Ammon's horn (tissue), 1 donor: Measurements from ENCODE around the gene MLXIP.
A peak's percentile ranks its signal among the peaks of the same experiment; 100 is the strongest.
"Not testable (repeated sequence)": the region's sequence is repeated elsewhere in the genome, so short reads cannot be mapped to it uniquely, and the experiment has no call there.

Experiments used
- DNase-seq: peaks from one replicate; pipeline ENCODE4 v3.0.0-alpha.2; 2016; ENCODE audit warnings: low spot score

The MLXIP gene

GRCh38 chr12:122078141-122079032, at the start of gene MLXIP:
Gene MLXIP (plus strand): TSS chr12:122078756. CDS start chr12:122078854, 98 bp downstream.
- peak; percentile 94 for DNase-seq

DNA sequence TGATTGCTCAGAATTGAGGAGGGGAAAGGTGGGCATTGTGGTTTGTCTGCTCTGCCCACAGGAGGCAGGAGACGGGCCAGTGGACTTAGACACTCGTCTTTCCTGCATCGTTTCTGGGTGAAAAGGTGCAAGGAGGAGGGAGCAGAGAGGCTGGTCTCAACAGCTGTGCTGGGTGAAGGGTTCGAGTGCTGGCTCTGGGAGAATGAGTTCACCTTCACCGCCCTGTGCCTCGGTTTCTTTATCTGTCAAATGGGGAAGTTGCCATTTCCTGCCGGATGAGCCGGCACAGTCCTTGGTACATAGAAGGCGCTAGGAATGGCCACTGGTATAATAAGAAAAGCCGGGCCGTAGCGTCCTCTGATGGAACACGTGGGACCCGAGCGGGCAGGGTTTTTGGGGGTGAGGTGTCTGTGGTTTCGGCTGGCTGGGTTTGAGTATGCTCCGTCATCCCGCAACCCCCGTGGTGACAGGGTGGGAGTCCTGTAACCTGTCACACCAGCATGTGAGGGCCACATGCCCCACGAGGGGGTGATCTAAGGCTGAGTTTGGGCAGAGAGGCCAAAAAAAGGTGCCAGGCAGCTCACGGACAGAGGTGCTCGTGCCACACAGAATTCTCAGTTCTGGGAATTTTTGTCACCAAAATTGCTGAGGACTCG, 49.5 kb upstream of the MLXIP start:
- no peak for DNase-seq

DNA sequence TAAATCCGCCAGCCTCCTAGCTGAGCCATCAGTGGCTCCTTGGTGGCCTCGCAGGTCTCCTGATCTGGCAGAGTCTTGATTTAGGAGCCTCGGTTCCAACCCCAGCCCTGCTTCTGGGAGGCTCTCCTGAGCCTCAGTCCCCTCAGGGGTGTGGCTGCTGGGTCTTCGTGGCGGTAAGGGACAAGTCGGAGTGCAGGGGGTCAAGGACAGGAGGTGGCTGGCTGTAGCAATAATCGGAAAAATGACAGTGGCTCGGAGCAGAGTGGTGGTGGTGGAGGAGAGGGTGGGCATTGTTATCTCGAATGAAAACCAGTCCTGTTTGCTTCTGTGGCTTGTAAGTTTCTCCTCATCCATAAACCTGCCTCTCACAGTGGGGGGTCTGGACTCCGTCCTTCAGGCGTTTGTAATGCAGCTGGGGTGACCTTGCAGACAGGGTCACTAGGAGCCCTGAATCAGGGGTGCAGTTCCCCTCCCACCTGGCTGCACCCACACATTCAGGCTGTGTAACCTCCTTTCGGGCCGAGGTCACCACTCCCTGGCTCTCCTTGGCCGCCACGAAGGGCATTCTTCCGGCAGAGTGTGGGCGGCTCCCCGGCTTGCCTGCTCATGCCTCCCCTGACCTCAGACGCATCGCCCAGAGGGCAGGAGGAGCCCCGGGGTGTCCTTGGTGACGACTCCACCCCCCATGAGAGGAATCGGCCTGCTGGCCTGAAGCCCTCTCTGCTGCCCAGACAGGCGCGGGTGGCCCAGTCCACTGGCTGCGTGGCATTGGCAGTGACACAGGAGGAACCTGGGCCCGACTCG, 48.7 kb upstream of the MLXIP start:
- DNase-seq = no peak

- DNase-seq = no peak
Observed at GRCh38 chr12:122030424-122031035, 48.0 kb upstream of the MLXIP start.

DNA sequence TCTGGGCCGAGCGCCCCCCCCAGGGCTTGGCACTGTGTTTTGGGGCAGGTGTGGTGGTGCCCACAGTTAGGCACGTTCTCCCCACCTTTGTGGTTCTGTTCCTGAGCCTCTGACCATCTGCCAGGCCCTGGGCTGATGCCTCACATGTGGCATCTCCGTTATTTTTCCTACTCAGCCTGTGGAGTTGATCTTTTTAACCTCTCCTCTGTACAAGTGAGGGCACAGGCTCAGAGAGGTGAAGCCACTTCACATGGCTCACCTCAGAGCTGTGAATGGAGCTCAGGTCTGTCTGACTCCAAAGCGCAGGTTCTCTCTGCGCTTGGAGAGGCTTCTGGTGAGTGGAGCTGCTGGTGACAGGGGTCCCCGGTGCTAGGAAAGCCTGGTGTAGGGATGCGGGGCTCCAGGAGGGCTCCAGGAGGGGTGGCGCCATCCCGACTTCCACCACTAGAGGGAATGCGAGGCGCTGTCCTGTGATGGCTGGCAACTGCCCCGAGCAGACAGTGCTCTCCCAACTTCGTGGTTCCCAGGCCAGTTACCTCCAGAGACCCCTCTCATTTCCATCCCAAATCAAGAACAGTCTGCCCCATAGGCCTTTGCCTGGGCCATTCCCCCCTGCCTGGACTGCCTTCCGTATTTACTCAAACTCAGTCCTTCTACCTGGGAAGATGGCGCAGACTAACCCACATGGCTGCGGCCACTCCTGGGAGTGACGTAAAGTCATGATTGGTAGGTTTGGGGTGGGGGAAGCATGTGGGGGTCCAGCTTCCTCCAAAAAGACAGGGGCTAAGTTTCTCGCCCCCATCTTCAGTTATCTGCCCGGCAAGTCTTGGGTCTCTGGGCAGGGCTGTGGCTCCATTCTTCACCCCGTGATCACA, 47.0 kb upstream of the MLXIP start:
- no peak for DNase-seq

GRCh38 chr12:122032580-122032979, 46.0 kb upstream of the MLXIP start:
- no peak for DNase-seq

DNA sequence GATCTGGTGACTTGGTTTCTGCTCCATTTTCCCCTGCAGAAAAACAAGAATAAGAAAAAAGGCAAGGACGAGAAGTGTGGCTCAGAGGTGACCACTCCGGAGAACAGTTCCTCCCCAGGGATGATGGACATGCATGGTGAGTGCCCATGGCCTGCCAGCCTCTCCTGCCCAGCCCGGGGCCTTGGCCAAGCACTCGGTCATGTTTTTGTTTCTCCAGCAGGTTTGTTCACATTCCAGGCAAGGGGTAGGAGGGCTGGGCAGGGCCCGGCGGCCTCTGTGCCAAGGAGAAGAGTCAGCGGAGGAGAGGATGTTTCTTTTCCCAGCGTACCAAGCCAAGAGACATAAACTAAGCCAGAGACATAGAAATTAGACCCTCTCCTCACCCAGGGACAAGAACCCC, 43.3 kb upstream of the MLXIP start:
- no peak for DNase-seq

DNA sequence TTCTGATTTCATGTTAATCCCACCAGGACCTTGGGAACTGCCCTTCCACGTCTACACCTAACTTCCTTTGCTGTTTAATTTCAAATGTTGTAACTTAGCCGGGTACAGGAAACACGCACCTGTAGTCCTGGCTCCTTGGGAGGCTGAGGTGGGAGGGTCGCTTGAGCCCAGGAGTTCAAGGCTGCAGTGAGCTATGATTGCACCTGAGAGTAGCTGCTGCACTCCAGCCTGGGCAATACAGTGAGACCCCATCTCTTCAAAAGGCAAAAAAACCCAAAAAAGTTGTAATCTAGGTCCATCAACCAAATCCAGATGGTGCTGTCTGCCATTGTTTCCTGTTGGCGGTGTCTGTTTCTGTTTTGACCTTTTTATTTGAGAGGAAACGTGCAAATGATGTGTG, 42.4 kb upstream of the MLXIP start:
- no peak for DNase-seq

DNA sequence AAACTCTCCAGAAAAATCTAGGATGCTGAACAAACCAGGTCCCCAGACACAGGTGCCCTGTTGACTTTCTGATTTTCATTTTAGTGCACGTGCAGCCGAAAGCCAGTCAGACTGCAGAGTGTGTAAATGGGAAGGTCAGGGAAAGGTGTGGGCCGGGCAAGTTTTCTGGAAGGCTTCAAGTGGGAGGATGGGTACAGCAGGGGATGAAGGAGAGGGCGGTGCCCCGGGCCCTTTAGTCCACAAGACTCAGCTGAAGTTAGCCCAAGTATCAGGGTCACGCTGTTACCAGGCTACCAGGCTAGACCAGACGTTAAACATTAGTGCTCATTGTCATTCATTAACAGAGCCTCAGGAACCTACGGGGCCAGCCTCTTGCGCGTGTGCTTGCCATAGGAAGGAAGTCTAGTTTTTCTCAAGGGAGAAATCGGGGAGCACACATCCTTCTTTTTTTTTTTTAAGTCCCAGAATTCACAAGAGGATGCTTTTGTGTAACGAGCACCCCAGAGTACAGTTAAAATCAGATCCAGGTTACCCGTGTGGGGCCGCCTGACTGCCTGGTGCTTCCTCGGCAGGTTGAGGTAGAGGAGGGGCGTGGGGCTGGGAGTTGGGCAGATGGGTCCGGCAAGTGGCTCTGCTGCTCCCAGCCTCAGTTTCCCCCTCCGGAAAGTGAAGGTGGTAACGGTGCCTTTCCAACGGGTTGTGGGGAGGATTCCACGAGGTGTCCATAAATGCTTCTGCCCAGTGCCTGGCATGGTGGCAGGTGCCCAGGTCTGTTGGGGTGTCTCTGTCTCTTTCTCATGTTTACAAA, 37.8 kb upstream of the MLXIP start:
- DNase-seq = no peak

DNA sequence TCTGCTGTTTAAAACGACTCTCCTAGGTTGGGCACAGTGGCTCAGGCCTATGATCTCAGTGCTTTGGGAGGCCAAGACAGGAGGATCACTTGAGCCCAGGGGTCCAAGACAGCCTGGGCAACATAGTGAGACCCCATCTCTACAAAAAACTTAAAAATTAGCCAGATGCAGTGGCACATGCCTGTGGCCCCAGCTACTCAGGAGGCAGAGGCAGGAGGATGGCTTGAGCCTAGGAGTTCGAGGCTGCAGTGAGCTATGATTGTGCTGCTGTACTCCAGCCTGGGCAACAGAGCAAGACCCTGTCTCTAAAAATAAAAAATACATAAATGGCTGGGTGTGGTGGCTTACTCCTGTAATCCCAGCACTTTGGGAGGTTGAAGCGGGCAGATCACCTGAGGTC, 37.1 kb upstream of the MLXIP start:
- not testable (repeated sequence) for DNase-seq

DNA sequence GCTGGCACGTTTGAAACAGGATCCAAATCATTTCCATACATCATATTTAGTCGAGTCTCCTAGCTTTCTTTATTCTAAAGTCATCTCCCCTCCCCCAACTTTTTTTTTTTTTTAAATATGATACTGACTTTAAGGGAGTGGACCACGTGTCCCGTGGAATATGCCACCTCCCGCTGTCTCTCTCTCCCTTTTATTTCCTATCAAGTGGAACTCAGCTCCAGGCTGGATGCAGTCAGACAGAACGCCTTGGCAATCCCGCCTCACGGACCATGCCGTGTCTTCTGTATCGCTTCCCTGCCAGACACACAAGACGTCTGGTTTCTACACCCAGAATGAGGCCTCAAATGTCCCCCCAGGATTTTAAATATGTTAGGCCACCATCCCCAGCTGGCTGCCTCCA, 35.6 kb upstream of the MLXIP start:
- no peak for DNase-seq

GRCh38 chr12:122043476-122043875, 35.1 kb upstream of the MLXIP start:
- no peak for DNase-seq

DNA sequence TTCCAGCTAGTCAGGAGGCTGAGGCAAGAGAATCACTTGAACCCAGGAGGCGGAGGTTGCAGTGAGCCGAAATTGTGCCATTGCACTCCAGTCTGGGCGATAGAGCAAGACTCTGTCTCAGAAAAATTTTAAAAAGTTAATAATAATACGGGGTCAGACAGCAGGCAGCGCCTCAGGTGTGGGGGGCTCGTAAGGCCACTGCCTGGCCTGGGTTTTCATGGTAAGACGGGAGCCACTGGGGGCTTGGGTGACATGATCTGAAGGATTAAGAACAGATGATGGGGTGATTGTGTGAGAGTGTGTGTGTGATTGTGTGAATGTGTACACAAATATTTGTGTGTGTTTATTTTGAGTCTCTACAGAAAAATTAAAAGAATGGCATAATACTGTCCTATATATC, 33.3 kb upstream of the MLXIP start:
- no peak for DNase-seq

DNA sequence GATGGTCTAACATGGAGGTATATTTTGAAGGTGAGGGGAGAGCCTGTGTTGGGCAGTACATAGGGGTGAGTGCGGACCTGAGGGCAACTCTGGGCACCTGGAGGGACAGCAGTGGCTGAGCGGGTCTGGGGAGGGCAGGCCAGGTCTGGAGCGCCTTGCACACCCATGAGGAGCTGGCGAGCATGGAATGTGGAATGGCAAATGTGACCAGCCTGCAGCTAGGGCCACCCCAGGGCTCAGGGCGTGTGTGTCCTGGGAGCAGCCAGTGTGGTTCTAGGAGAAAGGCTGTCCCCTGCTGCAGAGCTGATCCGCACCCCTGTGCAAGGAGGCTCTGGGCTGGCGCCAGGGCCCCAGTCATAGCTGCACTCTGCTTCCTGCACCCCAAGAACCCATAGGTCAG, 32.4 kb upstream of the MLXIP start:
- DNase-seq = no peak

- no peak for DNase-seq
Observed at GRCh38 chr12:122048151-122048550, 30.4 kb upstream of the MLXIP start.

GRCh38 chr12:122049827-122050226, 28.7 kb upstream of the MLXIP start:
- DNase-seq = no peak

GRCh38 chr12:122050706-122051105, 27.9 kb upstream of the MLXIP start:
- DNase-seq = no peak

DNA sequence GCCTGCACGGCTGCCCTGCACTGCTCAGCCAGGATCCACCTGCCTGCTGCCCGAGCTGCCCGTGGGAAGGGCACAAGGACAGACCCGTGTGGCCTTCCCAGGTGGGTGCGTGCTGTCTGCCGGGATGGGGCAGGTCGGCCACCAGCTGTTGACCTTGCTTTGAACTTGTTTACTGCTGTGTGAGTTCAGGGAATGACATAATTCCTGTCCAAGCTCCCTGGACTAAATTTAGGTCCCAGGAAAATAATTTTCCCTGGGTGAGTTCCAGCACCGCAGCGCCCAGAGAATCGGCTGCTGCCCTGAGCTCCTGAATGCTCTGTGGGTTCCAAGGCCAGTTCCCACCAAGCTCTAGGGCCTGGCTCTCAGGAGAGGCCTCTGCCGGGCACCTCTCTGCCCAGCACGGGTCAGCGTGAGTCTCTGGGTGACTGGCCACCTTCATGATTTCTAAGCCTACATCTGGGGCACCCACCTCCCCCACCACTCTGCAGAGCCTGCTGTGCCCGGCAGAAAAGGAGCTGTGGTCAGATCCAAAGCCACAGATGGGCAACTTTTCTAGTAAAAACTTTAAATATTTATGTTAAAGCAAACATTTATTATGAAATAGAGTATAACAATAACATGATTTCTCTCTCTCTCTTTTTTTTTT, 27.2 kb upstream of the MLXIP start:
- DNase-seq = no peak

- DNase-seq = no peak
Observed at GRCh38 chr12:122052285-122052684, 26.3 kb upstream of the MLXIP start.
